ENCODE data around the gene EIF4EBP3.
"Not testable (repeated sequence)": the region's sequence is repeated elsewhere in the genome, so short reads cannot be mapped to it uniquely, and the experiment has no call there.

The EIF4EBP3 gene

GRCh38 chr5:140557965-140558364 lies 10.5 kb downstream of the EIF4EBP3 start:
- no peak for DNase-seq

DNA sequence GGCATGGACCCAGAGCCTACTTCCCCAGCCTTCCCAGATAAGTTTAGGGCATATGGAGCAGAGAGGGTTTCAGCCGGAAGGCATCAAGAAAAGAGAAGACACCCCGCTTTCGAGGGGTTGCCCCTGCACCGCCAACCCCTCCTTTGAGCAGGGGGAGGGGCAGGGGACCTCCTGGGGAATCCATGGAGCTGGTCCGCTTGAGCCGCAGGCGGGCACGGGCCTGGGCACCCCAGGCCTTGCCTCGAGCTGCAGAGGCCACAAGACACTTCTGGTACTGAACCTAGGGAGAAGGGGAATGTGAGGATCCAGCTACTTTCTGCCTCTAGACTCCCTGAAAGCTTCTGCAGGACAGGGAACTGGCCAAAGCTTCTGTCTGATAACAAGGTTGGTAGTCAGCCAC lies 11.1 kb downstream of the EIF4EBP3 start:
- DNase-seq, result no peak

GRCh38 chr5:140560227-140560626 lies 12.8 kb downstream of the EIF4EBP3 start:
- DNase-seq, result no peak

DNA sequence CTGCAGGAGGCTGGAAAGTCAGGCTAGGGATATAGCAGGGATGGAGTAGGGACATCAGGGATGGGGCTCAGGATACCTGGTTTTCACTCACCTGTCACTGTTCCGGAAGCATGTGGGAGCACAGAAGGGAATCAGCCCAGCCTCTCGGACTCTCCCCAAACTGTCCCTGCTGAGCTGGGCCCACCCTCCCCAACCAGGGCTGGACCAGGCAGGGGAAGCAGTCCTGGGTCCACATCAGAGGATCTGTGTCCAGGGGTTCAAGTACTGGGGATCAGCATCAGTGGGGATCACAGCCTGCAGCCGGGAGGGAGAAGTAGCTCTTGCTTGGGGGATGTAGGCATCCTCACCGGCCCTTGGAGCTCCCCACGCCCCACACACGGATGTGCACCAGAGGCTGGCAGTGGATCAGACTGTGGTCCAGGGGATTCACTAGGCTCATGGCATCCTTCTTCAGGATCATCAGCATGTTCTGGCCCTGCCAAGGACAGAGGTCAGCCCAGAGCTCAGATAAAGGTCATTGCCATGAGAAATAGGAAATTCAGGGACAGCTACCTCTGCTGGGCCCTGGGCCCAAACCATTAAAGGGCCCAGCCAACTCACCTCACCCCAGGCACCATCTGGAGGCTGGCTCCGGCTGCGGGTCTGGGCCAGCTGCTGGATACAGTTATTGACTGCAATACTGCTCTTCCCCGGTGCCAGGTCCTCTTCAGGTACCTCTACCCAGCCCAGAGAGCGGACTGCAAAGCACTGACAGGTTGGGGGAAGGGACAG lies 14.5 kb downstream of the EIF4EBP3 start:
- no peak for DNase-seq

GRCh38 chr5:140563596-140563995 lies 16.1 kb downstream of the EIF4EBP3 start:
- DNase-seq, result no peak

DNA sequence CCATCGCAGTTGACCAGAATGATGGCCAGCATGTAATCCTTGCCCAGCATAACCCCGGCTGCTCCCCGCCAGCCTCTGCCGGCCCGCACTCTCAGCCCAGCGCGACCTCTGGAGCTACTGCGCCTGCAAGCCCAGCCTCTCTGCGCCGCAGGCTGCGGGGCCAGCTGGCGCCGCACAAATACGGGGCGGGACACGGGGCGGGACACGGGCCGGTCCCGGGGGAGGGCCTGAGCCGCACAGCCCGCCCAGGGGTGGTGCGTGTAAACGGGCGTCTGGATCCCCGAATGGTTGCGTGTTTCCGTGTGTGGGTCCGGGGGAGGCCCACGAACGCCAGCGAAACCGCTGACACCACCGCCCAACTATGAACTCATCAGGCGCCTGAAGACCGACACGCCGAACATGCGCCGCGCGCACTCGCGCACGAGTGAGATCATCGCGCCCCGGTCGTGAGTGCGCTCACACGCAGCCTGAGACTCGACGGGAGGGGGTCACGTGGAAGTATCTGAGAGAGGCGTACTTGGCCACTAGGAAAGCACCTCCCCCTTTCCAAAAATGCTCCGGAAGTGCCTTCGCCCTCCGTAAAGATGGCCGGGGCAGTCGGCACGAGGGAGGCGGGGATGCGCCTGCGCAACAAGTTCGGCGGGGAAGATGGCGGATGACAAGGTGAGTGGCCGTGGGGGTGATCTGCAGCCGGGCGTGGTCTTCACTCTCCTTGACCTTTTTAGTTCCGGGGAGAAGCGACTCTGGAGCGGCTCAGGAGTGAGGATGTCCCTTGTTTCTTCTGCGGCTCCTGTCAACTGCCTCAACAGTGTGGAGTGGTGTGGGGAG lies 16.9 kb downstream of the EIF4EBP3 start, which contains the start of the genes APBB3 and SLC35A4:
Gene APBB3, minus strand, starts transcription at position 403 of the 828 bp plus-strand sequence. Its CDS starts 353 bp downstream, at position 50.
Gene SLC35A4, plus strand, starts transcription at position 633 of the 828 bp plus-strand sequence. CDS start 2,342 bp downstream, outside the sequence.
- DNase-seq, result peak; percentile 96

- DNase-seq, result no peak
These were observed 17.7 kb downstream of the EIF4EBP3 start for GRCh38 chr5:140565024-140565779.

- no peak for DNase-seq
These were observed 18.3 kb downstream of the EIF4EBP3 start for GRCh38 chr5:140565780-140566095.

- DNase-seq, result no peak
These were observed 19.2 kb downstream of the EIF4EBP3 start for GRCh38 chr5:140566665-140567064.

DNA sequence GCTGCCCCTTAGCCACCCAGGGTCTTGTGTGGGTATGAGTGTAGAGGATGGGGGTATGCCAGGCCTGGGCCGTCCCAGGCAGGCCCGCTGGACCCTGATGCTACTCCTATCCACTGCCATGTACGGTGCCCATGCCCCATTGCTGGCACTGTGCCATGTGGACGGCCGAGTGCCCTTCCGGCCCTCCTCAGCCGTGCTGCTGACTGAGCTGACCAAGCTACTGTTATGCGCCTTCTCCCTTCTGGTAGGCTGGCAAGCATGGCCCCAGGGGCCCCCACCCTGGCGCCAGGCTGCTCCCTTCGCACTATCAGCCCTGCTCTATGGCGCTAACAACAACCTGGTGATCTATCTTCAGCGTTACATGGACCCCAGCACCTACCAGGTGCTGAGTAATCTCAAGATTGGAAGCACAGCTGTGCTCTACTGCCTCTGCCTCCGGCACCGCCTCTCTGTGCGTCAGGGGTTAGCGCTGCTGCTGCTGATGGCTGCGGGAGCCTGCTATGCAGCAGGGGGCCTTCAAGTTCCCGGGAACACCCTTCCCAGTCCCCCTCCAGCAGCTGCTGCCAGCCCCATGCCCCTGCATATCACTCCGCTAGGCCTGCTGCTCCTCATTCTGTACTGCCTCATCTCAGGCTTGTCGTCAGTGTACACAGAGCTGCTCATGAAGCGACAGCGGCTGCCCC lies 19.8 kb downstream of the EIF4EBP3 start:
- no peak for DNase-seq

- no peak for DNase-seq
These were observed 20.4 kb downstream of the EIF4EBP3 start for GRCh38 chr5:140567871-140568270.

DNA sequence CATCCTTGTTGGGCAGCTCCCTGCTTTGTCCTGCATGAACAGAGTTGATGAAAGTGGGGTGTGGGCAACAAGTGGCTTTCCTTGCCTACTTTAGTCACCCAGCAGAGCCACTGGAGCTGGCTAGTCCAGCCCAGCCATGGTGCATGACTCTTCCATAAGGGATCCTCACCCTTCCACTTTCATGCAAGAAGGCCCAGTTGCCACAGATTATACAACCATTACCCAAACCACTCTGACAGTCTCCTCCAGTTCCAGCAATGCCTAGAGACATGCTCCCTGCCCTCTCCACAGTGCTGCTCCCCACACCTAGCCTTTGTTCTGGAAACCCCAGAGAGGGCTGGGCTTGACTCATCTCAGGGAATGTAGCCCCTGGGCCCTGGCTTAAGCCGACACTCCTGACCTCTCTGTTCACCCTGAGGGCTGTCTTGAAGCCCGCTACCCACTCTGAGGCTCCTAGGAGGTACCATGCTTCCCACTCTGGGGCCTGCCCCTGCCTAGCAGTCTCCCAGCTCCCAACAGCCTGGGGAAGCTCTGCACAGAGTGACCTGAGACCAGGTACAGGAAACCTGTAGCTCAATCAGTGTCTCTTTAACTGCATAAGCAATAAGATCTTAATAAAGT lies 21.1 kb downstream of the EIF4EBP3 start:
- DNase-seq, result no peak

DNA sequence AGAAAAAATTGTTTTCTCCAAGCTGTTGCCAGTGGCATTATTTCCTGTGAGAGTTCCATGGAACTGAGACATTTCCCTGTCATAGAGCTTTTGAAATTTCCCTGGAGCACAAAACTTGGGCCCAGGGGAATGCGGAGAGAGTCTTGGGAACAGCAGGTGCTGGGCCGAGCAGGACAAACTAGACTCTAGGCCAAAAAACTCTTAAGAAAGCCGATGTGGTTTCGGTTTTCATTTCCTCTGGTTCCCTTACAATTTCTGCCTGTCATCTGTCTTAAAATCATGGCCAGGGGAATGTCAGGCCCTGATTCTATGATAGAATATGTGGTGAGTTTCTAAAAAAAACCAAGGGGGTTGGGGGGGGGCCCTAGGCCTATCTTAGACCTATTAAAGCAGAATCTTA lies 21.7 kb downstream of the EIF4EBP3 start:
- no peak for DNase-seq

- no peak for DNase-seq
These were observed 22.6 kb downstream of the EIF4EBP3 start for GRCh38 chr5:140570058-140570457.

GRCh38 chr5:140570488-140570887 lies 23.0 kb downstream of the EIF4EBP3 start:
- no peak for DNase-seq

DNA sequence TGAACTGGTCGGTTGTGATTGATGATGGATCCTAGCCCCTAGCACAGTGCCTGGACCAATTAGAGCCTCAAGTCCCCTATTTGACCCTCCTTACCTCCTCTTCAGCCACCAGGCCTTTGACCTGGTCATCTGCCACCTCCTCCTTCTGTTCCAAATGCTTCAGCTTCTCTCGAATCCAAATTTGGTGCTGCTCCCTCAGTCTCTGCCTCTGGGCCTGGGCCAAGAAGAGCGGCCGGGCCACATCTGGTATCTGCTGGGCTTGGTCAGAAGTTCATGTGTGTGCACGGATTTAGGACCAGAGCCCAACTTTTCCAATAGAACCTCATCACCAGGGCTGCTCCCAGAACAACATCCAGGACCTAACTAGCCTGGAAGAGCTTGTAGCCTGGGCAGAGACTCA lies 23.6 kb downstream of the EIF4EBP3 start:
- DNase-seq, result no peak

GRCh38 chr5:140573683-140574082 lies 26.2 kb downstream of the EIF4EBP3 start:
- no peak for DNase-seq

DNA sequence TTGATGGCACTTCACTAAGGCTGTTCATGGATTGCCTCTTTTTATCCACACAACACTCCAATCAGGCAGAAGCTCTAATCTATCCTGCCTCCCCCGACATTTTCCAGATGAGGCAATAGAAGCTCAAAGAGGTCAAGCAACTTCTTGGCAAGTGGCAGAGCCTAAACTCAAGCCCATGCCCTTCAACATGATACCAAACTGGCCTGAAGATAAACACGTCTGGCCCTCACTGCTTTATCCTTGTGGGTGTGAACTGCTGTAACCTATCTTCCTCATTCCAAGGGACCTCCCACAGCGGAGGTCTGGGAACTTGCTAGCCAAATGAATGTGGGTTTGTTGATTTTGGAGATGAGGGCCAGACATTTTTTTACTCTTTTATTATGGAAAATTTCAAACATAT lies 26.7 kb downstream of the EIF4EBP3 start:
- no peak for DNase-seq

DNA sequence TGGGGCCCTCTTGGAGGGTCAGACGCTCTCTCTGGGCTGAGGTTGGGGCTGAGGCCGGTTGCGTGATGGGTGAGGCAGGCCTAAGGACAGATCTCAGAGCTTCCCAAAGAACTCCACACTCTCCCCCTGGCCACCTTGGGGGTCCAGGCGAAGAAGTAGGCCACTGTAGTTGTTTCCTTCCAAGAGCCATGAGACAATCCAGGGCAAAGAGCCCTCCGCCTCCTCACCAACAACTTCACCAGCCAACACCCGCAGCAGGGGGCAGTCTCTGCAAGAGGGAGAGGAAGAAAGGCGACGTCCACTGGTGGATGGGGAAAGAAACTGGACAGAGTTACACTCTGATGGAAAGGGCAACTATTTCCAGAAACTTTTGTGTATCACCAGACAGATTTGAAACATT lies 27.8 kb downstream of the EIF4EBP3 start:
- DNase-seq, result no peak

- no peak for DNase-seq
These were observed 29.3 kb downstream of the EIF4EBP3 start for GRCh38 chr5:140576776-140577201.

- DNase-seq, result not testable (repeated sequence)
These were observed 31.8 kb downstream of the EIF4EBP3 start for GRCh38 chr5:140579188-140579747.

DNA sequence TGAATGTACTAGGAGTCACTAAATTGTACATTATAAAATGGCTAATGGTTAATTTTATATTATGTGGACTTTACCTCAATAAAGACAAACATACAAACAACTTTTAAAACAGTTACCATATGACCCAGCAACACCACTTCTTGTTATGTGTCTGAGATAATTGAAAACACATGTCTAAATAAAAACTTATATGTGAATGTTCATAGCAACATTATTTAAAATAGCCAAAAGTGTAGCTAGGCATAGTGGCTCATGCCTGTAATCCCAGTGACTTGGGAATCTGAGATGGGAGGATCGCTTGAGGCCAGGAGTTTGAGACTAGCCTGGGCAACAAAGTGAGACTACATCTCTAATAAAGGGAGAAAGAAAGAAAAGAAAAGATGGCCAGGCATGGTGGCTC lies 40.0 kb downstream of the EIF4EBP3 start:
- no peak for DNase-seq
